CD14-positive monocyte (primary cell): Measurements from ENCODE around the gene SRGAP1. TPM values are rescaled to one million over a fixed set of nuclear protein-coding genes. Genes with fewer than 3 reads are reported as not detected.

Experiments used
- DNase-seq, 3 donors: peaks; one replicate each; pipeline ENCODE4 v3.0.0-alpha.2; 2011 to 2022
- H2AFZ ChIP-seq: 2 replicates; pipeline ENCODE4 v1.6.0; 2012; ENCODE audit warnings: mild to moderate bottlenecking, low read depth, low read length, inconsistent platforms; ENCODE audit not compliant: insufficient read depth, poor library complexity, severe bottlenecking
- H3K27ac ChIP-seq, 2 donors: 1 replicate in 1 of 2; 2 replicates in 1 of 2; pipeline ENCODE4 v1.5.1; 2012 to 2013; ENCODE audit warnings: low read length in 2 of 2, control low read depth in 1 of 2, inconsistent platforms in 1 of 2, low read depth in 1 of 2, mild to moderate bottlenecking in 1 of 2
- H3K27me3 ChIP-seq, 2 donors: one replicate each; pipeline versions ENCODE4 v1.6.0 to v1.6.1; 2011 to 2013; ENCODE audit warnings: low read length in 2 of 2; ENCODE audit not compliant: control insufficient read depth in 2 of 2, insufficient read depth in 2 of 2
- H3K36me3 ChIP-seq, 2 donors: replicated peaks in 1 of 2; 1 replicate in 1 of 2; 2 replicates in 1 of 2; pipeline versions ENCODE4 v1.5.1 to v1.6.1; 2012 to 2013; ENCODE audit warnings: low read length in 2 of 2, control low read depth in 1 of 2, inconsistent platforms in 1 of 2, mild to moderate bottlenecking in 1 of 2; ENCODE audit not compliant: insufficient read depth in 2 of 2, control insufficient read depth in 1 of 2
- H3K4me1 ChIP-seq, 2 donors: 1 replicate in 1 of 2; 2 replicates in 1 of 2; pipeline versions ENCODE4 v1.5.1 to v1.6.1; 2012 to 2013; ENCODE audit warnings: low read length in 2 of 2, control low read depth in 1 of 2, inconsistent platforms in 1 of 2, mild to moderate bottlenecking in 1 of 2, moderate library complexity in 1 of 2; ENCODE audit not compliant: insufficient read depth in 2 of 2, control insufficient read depth in 1 of 2
- H3K4me2 ChIP-seq: replicated peaks from 2 replicates; pipeline ENCODE3; 2012; ENCODE audit warnings: low read length, moderate library complexity, mild to moderate bottlenecking; ENCODE audit not compliant: poor library complexity, severe bottlenecking; ENCODE audit errors: extremely low read depth
- H3K4me3 ChIP-seq, 3 experiments: fragments of 200-600 bp in 1 of 3; sonication (generic) in 1 of 3; replicated peaks in 1 of 3; 1 replicate in 2 of 3; 2 replicates in 1 of 3; pipeline ENCODE4 v1.5.1; 2011 to 2013; ENCODE audit warnings: low read length in 3 of 3, mild to moderate bottlenecking in 3 of 3, control low read depth in 2 of 3, low read depth in 2 of 3, inconsistent platforms in 1 of 3, moderate library complexity in 1 of 3
- H3K79me2 ChIP-seq: 2 replicates; pipeline ENCODE4 v1.6.0; 2012; ENCODE audit warnings: mild to moderate bottlenecking, control low read depth, inconsistent platforms, low read length, moderate library complexity; ENCODE audit not compliant: insufficient read depth
- H3K9ac ChIP-seq: 2 replicates; pipeline ENCODE4 v1.6.0; 2017; ENCODE audit warnings: low read length, mild to moderate bottlenecking; ENCODE audit not compliant: insufficient read depth, poor library complexity, severe bottlenecking
- H3K9me3 ChIP-seq, 2 donors: replicated peaks in 1 of 2; 1 replicate in 1 of 2; 2 replicates in 1 of 2; pipeline versions ENCODE4 v1.5.1 to v1.6.1; 2012 to 2013; ENCODE audit warnings: low read length in 2 of 2, control low read depth in 1 of 2; ENCODE audit not compliant: control insufficient read depth in 1 of 2, insufficient read depth in 1 of 2
- H4K20me1 ChIP-seq: 2 replicates; pipeline ENCODE4 v1.6.0; 2012; ENCODE audit warnings: mild to moderate bottlenecking, low read length, control low read depth, moderate library complexity; ENCODE audit not compliant: insufficient read depth
- H3K27ac Mint-ChIP-seq, 7 donors: one replicate each; pipeline ENCODE4 v1.8.0; 2020; ENCODE audit warnings: mild to moderate bottlenecking in 7 of 7, mixed read lengths in 7 of 7, moderate library complexity in 6 of 7, inconsistent platforms in 2 of 7
- H3K27me3 Mint-ChIP-seq, 3 donors: one replicate each; pipeline ENCODE4 v1.8.0; 2021 to 2022; ENCODE audit warnings: low read depth in 3 of 3, mild to moderate bottlenecking in 3 of 3, mixed read lengths in 3 of 3, moderate library complexity in 3 of 3, inconsistent platforms in 1 of 3
- H3K36me3 Mint-ChIP-seq, 2 donors: one replicate each; pipeline ENCODE4 v1.8.0; 2020; ENCODE audit warnings: mixed read lengths in 2 of 2, inconsistent platforms in 1 of 2, mild to moderate bottlenecking in 1 of 2
- H3K4me1 Mint-ChIP-seq: one replicate; pipeline ENCODE4 v1.8.0; 2020; ENCODE audit warnings: mild to moderate bottlenecking, mixed read lengths
- H3K4me3 Mint-ChIP-seq, 2 donors: one replicate each; pipeline ENCODE4 v1.8.0; 2020; ENCODE audit warnings: mild to moderate bottlenecking in 2 of 2, mixed read lengths in 2 of 2, moderate library complexity in 1 of 2
- H3K9me3 Mint-ChIP-seq, 7 donors: one replicate each; pipeline ENCODE4 v1.8.0; 2020 to 2022; ENCODE audit warnings: mixed read lengths in 7 of 7, mild to moderate bottlenecking in 6 of 7, moderate library complexity in 6 of 7, inconsistent platforms in 2 of 7
- CTCF ChIP-seq: fragments of 200-600 bp; IDR thresholded peaks from one replicate; pipeline ENCODE4 v1.8.0; 2022; ENCODE audit warnings: antibody characterized with exemption, mild to moderate bottlenecking
- WGBS: methylation state at CpG from one replicate; pipeline ENCODE4 v1.1.5; 2013; ENCODE audit warnings: missing lambda C conversion rate; ENCODE audit not compliant: insufficient coverage; 5-methylcytosine and 5-hydroxymethylcytosine counted together
- intact Hi-C, 2 donors: fragments of 100-400 bp; cut with micrococcal nuclease; formaldehyde crosslinking; loops; one replicate each; pipeline versions ENCODE4 v1.15.0 to v1.15.1; 2023
- polyA plus RNA-seq, 3 donors: library from polyadenylated mRNA; depleted of rRNA in 1 of 3; unstranded in 2 of 3; stranded (reverse) in 1 of 3; fragments of 300-500 nt in 2 of 3; fragments of >200 nt in 1 of 3; fragmentation: Illumina TruSeq in 2 of 3; gene quantifications; 1 replicate in 2 of 3; 2 replicates in 1 of 3; pipeline ENCODE4 v1.2.3, GENCODE V29; 2012 to 2021

The SRGAP1 gene
- polyA plus RNA-seq, 3 donors, result 0.05 to 0.52 (median 0.07) TPM

- Mint-ChIP-seq H3K4me3 (no peak overlapping the region), H3K4me1 (peaks cover 39% of the 10 kb centered on the region), H3K27me3 (peaks cover 0 to 4% (median 0%) of the 10 kb centered on the region in 3 donors), H3K27ac (no peak overlapping the region), H3K36me3 (peaks cover 0 to 4% of the 10 kb centered on the region in 2 donors), H3K9me3 (peaks cover 0 to 3% (median 0%) of the 10 kb centered on the region in 7 donors)
- no peak overlapping the region for H3K4me2 ChIP-seq
- peaks cover 35 to 39% of the 10 kb centered on the region in 2 donors for H3K4me1 ChIP-seq
- no peak overlapping the region for H3K27ac ChIP-seq
- intact Hi-C loops, result no loop called here
- 95% methylated on average over 4 of the region's 6 CpGs for WGBS
- no peaks in the 10 kb centered on the region for H4K20me1 ChIP-seq
- no peaks in the 10 kb centered on the region for H3K79me2 ChIP-seq
- H3K9ac ChIP-seq, result no peak overlapping the region
- no peaks in the 10 kb centered on the region for H3K36me3 ChIP-seq
- H3K4me3 ChIP-seq, result no peak overlapping the region
- no peak overlapping the region for H2AFZ ChIP-seq
- DNase-seq, result no peak
- TF ChIP-seq CTCF, result no peak
- no peaks in the 10 kb centered on the region for H3K27me3 ChIP-seq
- no peaks in the 10 kb centered on the region for H3K9me3 ChIP-seq
Observed at GRCh38 chr12:63921157-63921556, 76.7 kb downstream of the SRGAP1 start.

- H3K9me3 Mint-ChIP-seq, result peaks cover 0 to 3% (median 0%) of the 10 kb centered on the region in 7 donors
- no peak overlapping the region for H3K4me3 Mint-ChIP-seq
Observed at GRCh38 chr12:63922474-63922873, 78.0 kb downstream of the SRGAP1 start.

More at GRCh38 chr12:63922474-63922873, 78.0 kb downstream of the SRGAP1 start:
- WGBS, result no CpG with 5 or more reads among the region's 1 CpG
- no peak for DNase-seq
- Histone ChIP-seq H3K36me3 (no peaks in the 10 kb centered on the region), H3K4me1 (peaks cover 22 to 26% of the 10 kb centered on the region in 2 donors), H4K20me1 (no peaks in the 10 kb centered on the region), H3K27ac (no peak overlapping the region), H3K9me3 (no peaks in the 10 kb centered on the region), H3K9ac (no peak overlapping the region), H2AFZ (no peak overlapping the region), H3K4me2 (no peak overlapping the region), H3K4me3 (no peak overlapping the region), H3K79me2 (no peaks in the 10 kb centered on the region), H3K27me3 (no peaks in the 10 kb centered on the region)
- H3K36me3 Mint-ChIP-seq, result peaks cover 0 to 4% of the 10 kb centered on the region in 2 donors
- H3K27me3 Mint-ChIP-seq, result no peaks in the 10 kb centered on the region
- TF ChIP-seq CTCF, result no peak
- H3K4me1 Mint-ChIP-seq, result peaks cover 26% of the 10 kb centered on the region
- intact Hi-C loops, result no loop called here
- H3K27ac Mint-ChIP-seq, result no peak overlapping the region
